Measurements from ENCODE around the gene APOB. TPM values are rescaled to one million over a fixed set of nuclear protein-coding genes. Genes with fewer than 3 reads are reported as not detected.

APOB gene
- total RNA-seq, 8 experiments from 2014 or later = under 0.01 to 0.15 (median 0.09) TPM; not detected in 1

DNA sequence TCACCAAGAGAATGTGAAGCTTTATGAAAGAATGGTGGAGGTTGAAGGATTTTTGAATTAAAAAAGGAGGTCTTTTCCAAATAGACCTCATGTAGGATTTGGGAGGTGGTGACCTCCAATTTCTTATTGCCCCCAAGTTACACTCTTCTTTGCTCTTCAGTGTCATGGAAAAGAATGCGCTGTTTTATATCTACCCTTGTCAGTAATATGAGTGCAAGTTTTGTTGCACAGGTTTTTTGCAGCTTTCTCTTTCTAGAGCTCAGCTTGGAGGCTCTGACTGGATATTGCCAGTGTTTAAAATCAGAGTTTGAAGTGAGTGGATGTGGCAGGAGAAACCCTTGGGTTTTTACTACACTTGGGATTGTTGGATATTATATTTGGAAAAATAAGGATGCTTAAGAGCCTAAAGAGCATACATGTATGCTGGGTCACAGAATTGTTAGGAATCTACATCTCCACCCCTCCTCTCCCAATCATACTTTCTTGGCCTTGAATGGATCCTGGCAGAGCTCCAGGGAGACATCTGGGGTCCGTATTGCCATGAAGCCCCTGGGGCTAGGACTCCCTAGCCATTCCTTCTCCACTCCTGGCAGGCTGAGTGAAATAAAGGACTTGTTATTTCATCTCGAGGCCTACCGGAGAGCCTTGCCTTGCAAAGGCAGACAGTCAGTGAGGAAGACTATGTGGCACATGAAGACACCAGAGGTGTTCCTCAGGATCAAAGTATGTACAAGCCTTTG is 43.8 kb downstream of the APOB start:
- H3K4me3 ChIP-seq = no peak overlapping the region
- H3K27ac ChIP-seq = no peak overlapping the region
- ATAC-seq (replicated peaks in 6 of 8) = no peak
- H3K4me1 ChIP-seq (replicated peaks in 1 of 2) = no peaks in the 10 kb centered on the region
- 35 to 100% (median 92%) methylated on average over 1 to 4 of the region's 4 CpGs; no CpG with 5 or more reads in 2 of the 10 experiments for WGBS, 10 experiments
- in situ Hi-C loops (cut with MboI; ENCODE audit: low pct_unique_long_range_greater_than_20kb in 2 of 9, low sequenced_read_pairs in 9 of 9, unreplicated experiment in 9 of 9) = no loop called here

GRCh38 chr2:20998972-20999905 is 44.6 kb downstream of the APOB start:
- no peaks in the 10 kb centered on the region for H3K4me1 ChIP-seq (replicated peaks in 1 of 2)
- no peak overlapping the region for H3K27ac ChIP-seq
- no peak for ATAC-seq (replicated peaks in 6 of 8)
- in situ Hi-C loops (cut with MboI; ENCODE audit: low pct_unique_long_range_greater_than_20kb in 2 of 9, low sequenced_read_pairs in 9 of 9, unreplicated experiment in 9 of 9) = no loop called here
- 5 to 88% (median 72%) methylated on average over 1 to 5 of the region's 5 CpGs for WGBS, 10 experiments
- H3K4me3 ChIP-seq = no peak overlapping the region

DNA sequence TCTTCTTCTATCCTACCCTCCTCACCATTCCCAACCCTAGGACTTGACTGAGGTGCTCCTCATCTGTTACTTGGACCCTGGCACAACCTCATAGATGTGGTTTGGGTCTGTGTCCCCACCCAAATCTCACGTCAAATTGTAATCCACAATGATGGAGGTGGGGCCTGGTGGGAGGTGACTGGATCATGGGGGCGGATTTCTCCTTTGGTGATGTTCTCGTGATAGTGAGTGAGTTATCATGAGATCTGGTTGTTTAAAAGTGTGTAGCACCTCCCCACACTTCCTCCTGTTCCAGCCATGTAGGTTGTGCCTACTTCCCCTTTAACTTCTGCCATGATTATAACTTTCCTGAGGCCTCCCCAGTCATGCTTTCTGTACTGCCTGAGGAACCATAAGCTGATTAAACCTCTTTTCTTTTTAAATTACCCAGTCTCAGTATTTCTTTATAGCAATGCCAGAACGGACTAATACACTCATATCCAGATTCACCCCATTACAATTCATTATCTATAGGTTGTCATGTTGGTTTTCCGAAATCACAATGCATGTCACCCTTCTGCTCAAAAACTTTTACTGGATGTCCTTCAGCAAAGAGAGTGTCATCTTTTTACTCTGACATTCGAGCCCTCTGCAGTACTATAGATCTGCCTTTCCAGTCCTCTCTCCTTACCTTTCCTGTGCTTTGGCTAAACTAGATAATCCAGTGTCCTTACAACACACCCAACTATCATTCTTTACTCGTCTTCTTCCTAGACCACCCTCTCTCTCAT is 45.7 kb downstream of the APOB start:
- H3K4me3 ChIP-seq = no peak overlapping the region
- 11 to 93% (median 45%) methylated on average over 1 to 6 of the region's 7 CpGs for WGBS, 10 experiments
- ATAC-seq (replicated peaks in 6 of 8) = no peak
- no peak overlapping the region for H3K27ac ChIP-seq
- H3K4me1 ChIP-seq (replicated peaks in 1 of 2) = no peaks in the 10 kb centered on the region
- in situ Hi-C loops (cut with MboI; ENCODE audit: low pct_unique_long_range_greater_than_20kb in 2 of 9, low sequenced_read_pairs in 9 of 9, unreplicated experiment in 9 of 9) = no loop called here

- H3K4me1 ChIP-seq (replicated peaks in 1 of 2) = peaks cover 0 to 17% of the 10 kb centered on the region in 2 donors
- H3K4me3 ChIP-seq = no peak overlapping the region
- WGBS, 10 experiments = 16 to 78% (median 68%) methylated on average over 1 to 5 of the region's 5 CpGs; no CpG with 5 or more reads in 2 of the 10 experiments
- no peak overlapping the region for H3K27ac ChIP-seq
- in situ Hi-C loops (cut with MboI; ENCODE audit: low pct_unique_long_range_greater_than_20kb in 2 of 9, low sequenced_read_pairs in 9 of 9, unreplicated experiment in 9 of 9) = no loop called here
- no peak for ATAC-seq (replicated peaks in 6 of 8)
Measured at GRCh38 chr2:20994130-20994529, 49.7 kb downstream of the APOB start.

GRCh38 chr2:20992201-20992711 is 51.6 kb downstream of the APOB start:
- H3K4me1 ChIP-seq (replicated peaks in 1 of 2) = peaks cover 0 to 18% of the 10 kb centered on the region in 2 donors
- in situ Hi-C loops (cut with MboI; ENCODE audit: low pct_unique_long_range_greater_than_20kb in 2 of 9, low sequenced_read_pairs in 9 of 9, unreplicated experiment in 9 of 9) = no loop called here
- H3K27ac ChIP-seq = no peak overlapping the region
- WGBS, 10 experiments = 0 to 88% (median 45%) methylated on average over 1 to 7 of the region's 8 CpGs; no CpG with 5 or more reads in 2 of the 10 experiments
- no peak overlapping the region for H3K4me3 ChIP-seq
- ATAC-seq (replicated peaks in 6 of 8) = peak in 3 of 8 experiments; percentile 44 to 62 (median 59)

DNA sequence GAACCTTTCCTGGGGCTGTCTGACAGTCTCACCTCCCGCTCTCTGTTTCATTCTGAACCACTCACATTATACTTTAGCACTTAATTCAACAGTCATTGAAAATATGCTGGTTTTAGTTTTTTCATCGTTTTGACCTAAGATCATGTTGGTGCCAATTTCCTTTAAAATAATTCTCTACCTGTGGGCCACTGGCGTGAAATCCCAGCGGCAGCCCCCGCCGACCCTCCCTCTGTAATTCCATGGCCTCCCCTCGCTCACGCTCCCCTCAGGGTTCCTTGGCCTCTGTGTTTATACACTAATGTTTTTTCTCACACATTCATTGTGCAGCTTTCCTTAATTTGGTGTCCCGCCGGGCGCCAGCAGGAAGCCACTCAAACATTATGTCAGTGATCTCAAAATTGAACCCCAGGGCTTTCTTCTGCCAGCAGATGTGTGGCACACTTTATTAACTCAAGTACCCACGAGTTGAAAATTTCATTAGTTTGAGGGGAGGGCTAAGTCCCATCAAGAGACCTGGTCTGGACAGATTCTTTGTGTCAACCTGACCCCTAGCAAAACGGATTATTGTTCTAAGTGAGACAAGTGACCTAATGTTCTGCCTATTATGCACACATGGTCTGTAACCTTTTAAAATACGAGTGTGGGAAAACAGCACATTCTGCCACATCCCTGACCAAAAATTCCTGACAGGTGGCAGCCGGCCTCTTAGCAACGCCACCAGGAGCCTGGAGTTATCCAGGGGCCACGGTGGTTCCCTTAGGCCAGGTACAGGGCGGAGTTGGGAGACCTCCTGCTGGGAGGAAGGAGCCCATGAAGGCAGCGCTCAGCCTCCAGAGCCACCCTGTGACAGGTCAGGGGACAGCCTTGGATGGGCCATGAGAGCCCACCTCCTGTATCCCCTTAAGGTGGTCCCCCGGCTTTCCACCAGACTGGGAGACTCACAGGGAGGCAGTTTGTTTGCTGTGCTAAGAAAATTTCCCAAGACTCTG is 53.1 kb downstream of the APOB start:
- peak in 1 of 8 experiments; percentile 6 for ATAC-seq (replicated peaks in 6 of 8)
- in situ Hi-C loops (cut with MboI; ENCODE audit: low pct_unique_long_range_greater_than_20kb in 2 of 9, low sequenced_read_pairs in 9 of 9, unreplicated experiment in 9 of 9) = no loop called here
- no peak overlapping the region for H3K4me3 ChIP-seq
- no peak overlapping the region for H3K27ac ChIP-seq
- 24 to 68% (median 49%) methylated on average over 3 to 9 of the region's 20 CpGs; no CpG with 5 or more reads in 3 of the 10 experiments for WGBS, 10 experiments
- peaks cover 0 to 18% of the 10 kb centered on the region in 2 donors for H3K4me1 ChIP-seq (replicated peaks in 1 of 2)

GRCh38 chr2:20989404-20989803 is 54.5 kb downstream of the APOB start:
- Histone ChIP-seq H3K4me3 (no peak overlapping the region), H3K27ac (no peak overlapping the region), H3K4me1 (replicated peaks in 1 of 2) (peaks cover 0 to 18% of the 10 kb centered on the region in 2 donors)
- 17 to 100% methylated on average over 1 of the region's 1 CpG; no CpG with 5 or more reads in 8 of the 10 experiments for WGBS, 10 experiments
- in situ Hi-C loops (cut with MboI; ENCODE audit: low pct_unique_long_range_greater_than_20kb in 2 of 9, low sequenced_read_pairs in 9 of 9, unreplicated experiment in 9 of 9) = no loop called here
- ATAC-seq (replicated peaks in 6 of 8) = no peak

DNA sequence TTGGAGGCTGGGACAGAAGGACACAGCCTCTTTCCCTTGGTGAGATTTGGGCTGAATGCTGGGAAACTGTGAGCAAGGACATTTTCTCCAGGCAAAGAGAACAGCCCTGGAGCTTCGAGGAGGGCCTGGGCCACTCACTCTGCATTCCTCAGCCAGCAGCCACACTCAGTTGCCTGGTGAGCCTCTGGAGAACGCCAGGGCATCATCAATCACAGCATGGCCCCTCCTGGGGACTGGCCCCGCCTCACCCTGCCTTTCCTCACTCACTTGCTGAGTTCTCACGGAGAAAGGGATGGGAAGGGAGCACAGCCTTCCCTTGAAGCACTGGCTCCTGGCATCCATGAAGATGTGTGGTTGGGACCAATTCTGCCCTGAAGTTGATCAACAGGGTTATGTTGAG is 55.0 kb downstream of the APOB start:
- peak in 5 of 8 experiments; percentile 84 to 98 (median 88) for ATAC-seq (replicated peaks in 6 of 8)
- no peak overlapping the region for H3K4me3 ChIP-seq
- in situ Hi-C loops (cut with MboI; ENCODE audit: low pct_unique_long_range_greater_than_20kb in 2 of 9, low sequenced_read_pairs in 9 of 9, unreplicated experiment in 9 of 9) = no loop called here

DNA sequence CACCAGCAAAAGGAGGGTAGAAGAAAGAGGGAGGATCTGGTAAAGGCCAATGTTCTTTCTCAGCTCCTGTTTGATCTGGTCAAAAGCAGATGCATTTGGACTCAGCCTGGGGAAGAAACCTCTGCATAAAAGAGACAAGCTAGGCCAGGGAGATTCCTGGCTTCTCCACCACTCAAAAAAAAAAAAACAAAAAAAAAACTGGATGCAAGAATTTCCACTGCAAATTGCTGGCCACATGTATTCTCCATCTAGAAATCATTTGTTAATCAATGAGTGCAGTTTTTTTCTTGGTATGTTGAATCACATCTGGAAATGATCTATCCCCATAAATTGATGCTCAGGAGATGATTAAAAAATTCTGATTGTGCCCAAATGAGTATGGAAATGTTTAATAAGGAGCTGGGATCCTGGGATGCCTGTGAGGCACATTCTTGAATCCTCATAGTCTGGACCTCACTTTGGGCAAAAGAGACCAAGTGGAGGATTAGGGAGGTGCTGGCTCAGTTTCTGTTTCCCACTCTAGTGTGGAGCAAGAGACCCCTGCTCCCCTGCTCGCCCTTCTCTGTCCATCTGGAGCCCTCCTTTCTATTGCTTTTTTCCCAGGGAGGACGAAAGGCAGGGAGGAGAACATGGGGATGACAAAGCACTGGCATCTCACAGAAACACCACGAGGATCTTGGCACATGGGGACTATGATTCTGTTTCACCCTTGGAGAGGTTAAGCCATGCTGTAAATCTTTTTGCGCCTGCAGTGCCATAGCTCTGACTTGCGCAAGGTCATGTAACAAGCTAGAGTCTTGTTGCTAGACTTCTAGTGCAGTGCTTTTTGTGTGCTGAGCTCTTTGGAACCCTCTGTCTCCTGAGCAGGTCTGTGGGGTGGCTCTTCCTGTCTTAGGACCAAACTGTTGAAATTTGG is 57.6 kb downstream of the APOB start:
- H3K4me3 ChIP-seq = no peak overlapping the region
- ATAC-seq (replicated peaks in 6 of 8) = no peak
- WGBS, 10 experiments = 0 to 96% (median 70%) methylated on average over 1 to 5 of the region's 5 CpGs; no CpG with 5 or more reads in 3 of the 10 experiments
- no peak overlapping the region for H3K27ac ChIP-seq
- peaks cover 0 to 18% of the 10 kb centered on the region in 2 donors for H3K4me1 ChIP-seq (replicated peaks in 1 of 2)
- in situ Hi-C loops (cut with MboI; ENCODE audit: low pct_unique_long_range_greater_than_20kb in 2 of 9, low sequenced_read_pairs in 9 of 9, unreplicated experiment in 9 of 9) = no loop called here

More for the DNA sequence above, 55.0 kb downstream of the APOB start:
- Histone ChIP-seq H3K4me1 (replicated peaks in 1 of 2) (peaks cover 0 to 18% of the 10 kb centered on the region in 2 donors), H3K27ac (no peak overlapping the region)
- WGBS, 10 experiments = 0 to 8% (median 0%) methylated on average over 1 to 3 of the region's 4 CpGs; no CpG with 5 or more reads in 7 of the 10 experiments

GRCh38 chr2:20985062-20985461 is 58.8 kb downstream of the APOB start:
- Histone ChIP-seq H3K4me1 (replicated peaks in 1 of 2) (peaks cover 0 to 11% of the 10 kb centered on the region in 2 donors), H3K4me3 (no peak overlapping the region), H3K27ac (no peak overlapping the region)
- 3 to 67% (median 27%) methylated on average over 1 to 5 of the region's 5 CpGs; no CpG with 5 or more reads in 1 of the 10 experiments for WGBS, 10 experiments
- in situ Hi-C loops (cut with MboI; ENCODE audit: low pct_unique_long_range_greater_than_20kb in 2 of 9, low sequenced_read_pairs in 9 of 9, unreplicated experiment in 9 of 9) = no loop called here
- no peak for ATAC-seq (replicated peaks in 6 of 8)

DNA sequence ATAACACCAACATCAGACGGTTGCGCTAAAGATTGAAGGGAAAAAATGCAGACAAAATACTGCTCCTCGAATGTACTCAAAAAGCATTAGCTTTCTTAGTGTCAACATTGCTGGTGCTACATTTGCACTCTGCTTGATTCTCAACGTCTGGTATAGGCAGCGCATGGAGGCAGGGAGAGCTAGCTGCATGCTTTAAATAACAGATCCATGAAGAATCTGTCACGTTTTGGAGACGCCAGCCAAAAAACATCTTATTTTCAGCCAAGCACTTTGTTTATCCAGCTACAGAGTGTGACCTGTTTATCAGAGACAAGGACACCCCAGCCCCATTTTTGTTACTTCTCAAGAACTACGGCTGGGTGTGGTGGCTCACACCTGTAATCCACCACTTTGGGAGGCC is 59.5 kb downstream of the APOB start:
- in situ Hi-C loops (cut with MboI; ENCODE audit: low pct_unique_long_range_greater_than_20kb in 2 of 9, low sequenced_read_pairs in 9 of 9, unreplicated experiment in 9 of 9) = no loop called here
- no peak for ATAC-seq (replicated peaks in 6 of 8)
- H3K4me3 ChIP-seq = no peak overlapping the region
- WGBS, 10 experiments = 20 to 92% (median 82%) methylated on average over 2 to 7 of the region's 8 CpGs; no CpG with 5 or more reads in 2 of the 10 experiments
- peaks cover 0 to 4% of the 10 kb centered on the region in 2 donors for H3K4me1 ChIP-seq (replicated peaks in 1 of 2)
- H3K27ac ChIP-seq = no peak overlapping the region
